ENCODE data around the gene LDB1. TPM values are rescaled to one million over a fixed set of nuclear protein-coding genes. Genes with fewer than 3 reads are reported as not detected.

Gene LDB1
- total and polyA plus RNA-seq, 2 donors (not counting 3 experiments of a cell fraction or from before 2014, with no cell fraction given), result 65.7 to 137 TPM

DNA sequence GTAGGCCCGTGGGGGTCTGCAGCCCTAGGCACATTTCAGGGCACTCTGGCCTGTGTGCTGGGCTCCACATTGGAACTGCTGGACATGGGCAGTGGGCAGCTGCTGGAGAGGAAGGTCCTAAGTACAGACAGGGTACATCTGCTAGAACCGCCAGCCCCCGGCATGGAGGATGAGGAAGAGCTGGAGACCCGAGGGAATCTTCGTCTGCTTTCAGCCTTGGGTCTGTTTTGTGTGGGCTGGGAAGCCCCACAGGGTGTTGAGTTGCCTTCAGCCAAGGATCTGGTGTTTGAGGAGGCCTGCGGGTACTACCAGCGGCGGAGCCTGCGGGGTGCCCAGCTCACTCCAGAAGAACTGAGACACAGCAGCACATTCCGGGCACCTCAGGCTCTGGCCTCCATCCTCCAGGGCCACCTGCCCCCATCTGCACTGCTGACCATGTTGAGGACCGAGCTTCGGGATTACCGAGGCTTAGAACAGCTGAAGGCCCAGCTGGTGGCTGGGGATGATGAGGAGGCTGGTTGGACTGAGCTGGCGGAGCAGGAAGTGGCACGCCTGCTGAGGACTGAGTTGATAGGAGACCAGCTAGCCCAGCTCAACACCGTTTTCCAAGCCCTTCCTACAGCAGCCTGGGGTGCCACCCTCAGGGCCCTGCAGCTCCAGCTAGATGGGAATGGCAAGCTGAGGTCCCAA lies 53.6 kb downstream of the LDB1 start:
- Histone ChIP-seq H4K20me1 (replicated peaks; ENCODE audit: control insufficient read depth, extremely low read depth, insufficient read depth, low read length) (no peaks in the 10 kb centered on the region), H3K27me3 (ENCODE audit: control insufficient read depth in 2 of 2, insufficient read depth in 2 of 2, low read length in 2 of 2) (no peaks in the 10 kb centered on the region), H3K36me3 (ENCODE audit: control insufficient read depth in 2 of 2, extremely low read depth in 1 of 2, insufficient read depth in 2 of 2, low read length in 2 of 2) (no peaks in the 10 kb centered on the region), H3K79me2 (ENCODE audit: control insufficient read depth, insufficient read depth, low read length) (peaks cover 30% of the 10 kb centered on the region), H3K9me1 (replicated peaks; ENCODE audit: control insufficient read depth, extremely low read depth, insufficient read depth, low read length) (no peaks in the 10 kb centered on the region), H3K4me1 (ENCODE audit: control insufficient read depth, extremely low read depth, insufficient read depth, low read length) (peaks cover 14% of the 10 kb centered on the region), H3K9ac (replicated peaks; ENCODE audit: extremely low read depth, insufficient read depth, low read length) (peak overlapping the region; percentile 70), H3K9me3 (replicated peaks; ENCODE audit: control insufficient read depth, insufficient read depth, low read length) (no peaks in the 10 kb centered on the region), H2AFZ (ENCODE audit: low read depth, low read length) (no peak overlapping the region), H3K4me3 (replicated peaks in 1 of 3; ENCODE audit: insufficient read depth in 1 of 3, low read depth in 1 of 3, low read length in 3 of 3) (peak overlapping the region in 1 of 3 experiments; percentile 42), H3K4me2 (ENCODE audit: insufficient read depth, low read length) (peak overlapping the region; percentile 60), H3K27ac (ENCODE audit: insufficient read depth, low read depth, low read length) (no peak overlapping the region)
- BruUV-seq (replicated peaks), result TSS peak; percentile 38
- POLR2A ChIA-PET, result no interaction called here
- DNase-seq (ENCODE audit: low read depth, low spot score), result no peak
- intact Hi-C loops (cut with micrococcal nuclease) (no loop called here), dilution Hi-C loops (cut with MboI; ENCODE audit: extremely low pct_ligation_motif_present, low sequenced_read_pairs) (no loop called here)
- TF ChIP-seq EZH2 (IDR thresholded peaks at IDR 0.05; ENCODE audit: borderline replicate concordance, low read depth, low read length, severe bottlenecking) (no peak), GATA2 (IDR thresholded peaks at IDR 0.05; ENCODE audit: insufficient read depth, insufficient read length, low read depth, low read length) (no peak), FOS (IDR thresholded peaks at IDR 0.05; ENCODE audit: borderline replicate concordance, insufficient read depth, low read length) (no peak), JUN (IDR thresholded peaks at IDR 0.05; ENCODE audit: borderline replicate concordance, insufficient read depth, insufficient read length, low read depth) (no peak), MYC (IDR thresholded peaks at IDR 0.05; ENCODE audit: low read depth, low read length) (no peak), POLR2AphosphoS5 (IDR thresholded peaks at IDR 0.05; ENCODE audit: insufficient read depth, low read depth, low read length) (no peak), POLR2A (IDR thresholded peaks at IDR 0.05; ENCODE audit: low read depth, low read length) (no peak)
- TF ChIP-seq, protein P1, sequence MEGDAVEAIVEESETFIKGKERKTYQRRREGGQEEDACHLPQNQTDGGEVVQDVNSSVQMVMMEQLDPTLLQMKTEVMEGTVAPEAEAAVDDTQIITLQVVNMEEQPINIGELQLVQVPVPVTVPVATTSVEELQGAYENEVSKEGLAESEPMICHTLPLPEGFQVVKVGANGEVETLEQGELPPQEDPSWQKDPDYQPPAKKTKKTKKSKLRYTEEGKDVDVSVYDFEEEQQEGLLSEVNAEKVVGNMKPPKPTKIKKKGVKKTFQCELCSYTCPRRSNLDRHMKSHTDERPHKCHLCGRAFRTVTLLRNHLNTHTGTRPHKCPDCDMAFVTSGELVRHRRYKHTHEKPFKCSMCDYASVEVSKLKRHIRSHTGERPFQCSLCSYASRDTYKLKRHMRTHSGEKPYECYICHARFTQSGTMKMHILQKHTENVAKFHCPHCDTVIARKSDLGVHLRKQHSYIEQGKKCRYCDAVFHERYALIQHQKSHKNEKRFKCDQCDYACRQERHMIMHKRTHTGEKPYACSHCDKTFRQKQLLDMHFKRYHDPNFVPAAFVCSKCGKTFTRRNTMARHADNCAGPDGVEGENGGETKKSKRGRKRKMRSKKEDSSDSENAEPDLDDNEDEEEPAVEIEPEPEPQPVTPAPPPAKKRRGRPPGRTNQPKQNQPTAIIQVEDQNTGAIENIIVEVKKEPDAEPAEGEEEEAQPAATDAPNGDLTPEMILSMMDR (IDR thresholded peaks at IDR 0.05; ENCODE audit: extremely low read depth in 1 of 2, insufficient read depth in 1 of 2, low read depth in 1 of 2, low read length in 2 of 2), result no peak
- TF ChIP-seq, protein P2, sequence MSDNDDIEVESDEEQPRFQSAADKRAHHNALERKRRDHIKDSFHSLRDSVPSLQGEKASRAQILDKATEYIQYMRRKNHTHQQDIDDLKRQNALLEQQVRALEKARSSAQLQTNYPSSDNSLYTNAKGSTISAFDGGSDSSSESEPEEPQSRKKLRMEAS (IDR thresholded peaks at IDR 0.05; ENCODE audit: insufficient read depth, insufficient read length), result no peak
- no peak for FAIRE-seq
- CTCF ChIA-PET, result interaction anchor here (0.9 to 4.4 kb wide), 8 partner anchors 14 to 230 kb away, joined by 3 to 45 read pairs (median 4); no protein-coding TSS in a partner anchor

All from endothelial cell of umbilical vein (primary cell).